PFSK-1 (cell line): ENCODE measurements around the gene ABHD12.

Experiments
- POLR2AphosphoS5 ChIP-seq: IDR thresholded peaks from 2 replicates; pipeline ENCODE4 v1.6.1; 2012; ENCODE audit warnings: low read depth, mild to moderate bottlenecking, control low read depth, low read length, moderate library complexity
- REST ChIP-seq, 2 experiments: IDR thresholded peaks; 2 replicates each; pipeline versions ENCODE4 v1.6.1 to v1.8.0; 2011 to 2012; ENCODE audit warnings: low read depth in 2 of 2, low read length in 2 of 2, control low read depth in 1 of 2, inconsistent platforms in 1 of 2, mild to moderate bottlenecking in 1 of 2, moderate library complexity in 1 of 2; ENCODE audit not compliant: insufficient read depth in 1 of 2
- SIN3A ChIP-seq: IDR thresholded peaks from 2 replicates; pipeline ENCODE4 v1.6.1; 2012; ENCODE audit warnings: mild to moderate bottlenecking, low read length, moderate library complexity, borderline replicate concordance; ENCODE audit not compliant: insufficient read depth
- TAF1 ChIP-seq: IDR thresholded peaks from 2 replicates; pipeline ENCODE4 v1.6.1; 2012; ENCODE audit warnings: low read length, control low read depth, borderline replicate concordance; ENCODE audit not compliant: insufficient read depth

DNA sequence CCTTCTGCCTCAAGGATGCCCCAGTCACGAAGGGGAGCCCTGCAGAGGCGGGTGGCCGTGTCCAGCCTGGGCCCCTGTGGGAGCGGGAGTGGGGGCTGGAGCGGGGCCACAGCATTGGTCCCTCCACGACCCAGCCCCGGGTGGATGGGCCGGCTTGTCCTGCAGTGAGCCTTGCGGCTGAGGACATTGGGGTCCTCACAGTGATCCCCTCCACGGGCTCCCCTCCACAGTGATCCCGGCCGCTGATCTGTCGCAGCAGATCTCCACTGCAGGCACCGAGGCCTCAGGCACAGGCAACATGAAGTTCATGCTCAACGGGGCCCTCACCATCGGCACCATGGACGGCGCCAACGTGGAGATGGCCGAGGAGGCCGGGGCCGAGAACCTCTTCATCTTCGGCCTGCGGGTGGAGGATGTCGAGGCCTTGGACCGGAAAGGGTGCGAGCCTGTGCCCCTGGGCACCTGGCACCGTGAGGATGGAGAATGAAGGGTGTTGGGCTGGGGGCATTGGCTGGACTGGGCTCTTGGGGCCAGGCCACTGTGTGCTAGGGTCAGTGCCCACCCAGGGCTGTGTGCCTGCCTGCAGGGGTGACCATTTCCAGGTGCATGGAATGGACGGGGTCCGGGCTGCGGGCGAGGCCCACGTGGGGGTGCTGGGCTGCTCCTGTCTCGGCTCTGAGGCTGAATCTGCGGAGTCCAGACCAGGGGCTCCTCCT, 98.3 kb downstream of the ABHD12 start:
- TF ChIP-seq SIN3A, result no peak
- TF ChIP-seq REST (IDR thresholded peaks at IDR 0.05; ENCODE audit: insufficient read depth in 1 of 2, low read depth in 2 of 2, low read length in 2 of 2), result no peak
- TF ChIP-seq TAF1, result no peak
- TF ChIP-seq POLR2AphosphoS5, result no peak
